NCI-H2029 treated with DMSO at 0.1 percent for 48 hours (cell line): Measurements from ENCODE around the gene HTT.

Experiments used
- DNase-seq: peaks from one replicate; lab custom pipeline; 2025; lab: John Stamatoyannopoulos, UW

The HTT gene

GRCh38 chr4:3174371-3175338 is 100.2 kb downstream of the HTT start:
- no peak for DNase-seq

GRCh38 chr4:3176367-3177229 is 102.1 kb downstream of the HTT start:
- no peak for DNase-seq

GRCh38 chr4:3177426-3177825 is 102.9 kb downstream of the HTT start:
- DNase-seq = no peak

- no peak for DNase-seq
These were observed 103.4 kb downstream of the HTT start for GRCh38 chr4:3177905-3178304.

GRCh38 chr4:3178351-3178750 is 103.9 kb downstream of the HTT start:
- DNase-seq = no peak

- no peak for DNase-seq
These were observed 104.7 kb downstream of the HTT start for GRCh38 chr4:3179126-3179706.

GRCh38 chr4:3183008-3183407 is 108.5 kb downstream of the HTT start:
- DNase-seq = no peak

- no peak for DNase-seq
These were observed 110.2 kb downstream of the HTT start for GRCh38 chr4:3184725-3185124.

GRCh38 chr4:3186609-3187008 is 112.1 kb downstream of the HTT start:
- DNase-seq = no peak

- DNase-seq = no peak
These were observed 113.6 kb downstream of the HTT start for GRCh38 chr4:3188118-3188517.

GRCh38 chr4:3189459-3189858 is 115.0 kb downstream of the HTT start:
- no peak for DNase-seq

GRCh38 chr4:3190549-3190948 is 116.1 kb downstream of the HTT start:
- DNase-seq = no peak

- no peak for DNase-seq
These were observed 117.7 kb downstream of the HTT start for GRCh38 chr4:3192188-3192587.

GRCh38 chr4:3192827-3193226 is 118.3 kb downstream of the HTT start:
- DNase-seq = no peak

- no peak for DNase-seq
These were observed 119.2 kb downstream of the HTT start for GRCh38 chr4:3193531-3194203.

- no peak for DNase-seq
These were observed 122.3 kb downstream of the HTT start for GRCh38 chr4:3196670-3197359.

- no peak for DNase-seq
These were observed 123.1 kb downstream of the HTT start for GRCh38 chr4:3197366-3198105.

GRCh38 chr4:3198906-3199305 is 124.4 kb downstream of the HTT start:
- no peak for DNase-seq

GRCh38 chr4:3199653-3200422 is 125.4 kb downstream of the HTT start:
- no peak for DNase-seq
